Stimulated activated CD4-positive, alpha-beta T cell treated with anti-CD3 and anti-CD28 coated beads, Interleukin-15, amount 100 ng/mL, for 48 hours (primary cell): Measurements from ENCODE around the gene ACSS1.
A peak's percentile ranks its signal among the peaks of the same experiment; 100 is the strongest.

Experiments
- DNase-seq, 2 donors: peaks; one replicate each; pipeline ENCODE4 v3.0.0-alpha.2; 2020; ENCODE audit warnings: low read depth in 2 of 2

ACSS1 gene

DNA sequence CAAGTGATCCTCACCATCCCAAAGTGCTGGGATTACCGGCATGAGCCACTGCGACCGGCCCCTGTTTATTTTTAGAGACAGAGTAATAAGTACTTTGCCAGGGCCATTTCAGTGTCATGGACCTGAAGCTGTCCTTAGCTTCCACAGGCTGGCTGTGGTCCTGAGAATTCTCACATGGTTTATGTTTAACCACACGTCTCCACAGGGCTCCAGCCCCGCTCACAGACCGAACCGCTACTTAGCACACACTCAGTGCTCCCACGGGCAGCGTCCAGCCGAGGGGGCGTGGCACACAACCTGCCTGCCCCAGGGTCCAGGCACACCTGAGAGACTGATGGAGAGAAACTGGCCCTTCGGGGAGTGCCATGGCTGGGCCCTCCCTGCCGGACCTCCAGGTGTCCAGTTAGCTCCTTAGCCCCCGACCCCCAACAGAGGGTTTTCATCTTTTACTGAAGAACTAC, 11.7 kb downstream of the ACSS1 start:
- DNase-seq = no peak

GRCh38 chr20:25045343-25045712, 12.6 kb downstream of the ACSS1 start:
- no peak for DNase-seq

DNA sequence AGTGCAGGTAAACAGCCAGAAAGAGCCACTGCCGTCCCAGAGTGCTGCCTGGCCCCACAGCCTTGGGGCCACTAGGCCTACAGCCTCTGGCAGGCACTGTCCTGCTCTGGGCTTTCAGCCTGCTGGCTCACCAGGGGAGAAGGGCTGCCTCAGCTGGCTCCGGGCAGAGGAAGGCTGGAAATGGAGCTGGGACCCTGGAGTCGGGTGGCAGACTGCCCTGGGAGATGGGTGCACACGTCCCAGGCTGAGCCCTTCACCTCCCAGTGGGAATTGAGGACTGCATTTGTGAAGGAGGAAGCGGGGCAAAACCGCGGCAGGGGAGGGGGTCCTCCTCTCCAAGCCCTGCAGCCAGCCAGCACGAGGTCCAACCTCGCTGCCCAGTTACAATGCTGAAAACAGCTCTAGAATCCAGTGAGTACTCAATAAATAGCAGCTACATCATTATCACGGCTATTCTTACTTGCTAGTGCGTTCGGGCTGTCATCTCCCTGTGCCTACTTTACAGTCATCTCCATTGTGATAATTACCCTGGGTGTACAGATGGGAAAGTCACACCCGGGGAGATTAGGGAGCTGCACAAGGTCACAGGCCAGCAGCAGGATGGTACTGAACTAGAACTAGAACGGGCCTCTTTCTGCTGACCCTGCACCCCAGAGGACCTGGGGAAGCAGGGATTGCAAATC, 13.1 kb downstream of the ACSS1 start:
- no peak for DNase-seq

DNA sequence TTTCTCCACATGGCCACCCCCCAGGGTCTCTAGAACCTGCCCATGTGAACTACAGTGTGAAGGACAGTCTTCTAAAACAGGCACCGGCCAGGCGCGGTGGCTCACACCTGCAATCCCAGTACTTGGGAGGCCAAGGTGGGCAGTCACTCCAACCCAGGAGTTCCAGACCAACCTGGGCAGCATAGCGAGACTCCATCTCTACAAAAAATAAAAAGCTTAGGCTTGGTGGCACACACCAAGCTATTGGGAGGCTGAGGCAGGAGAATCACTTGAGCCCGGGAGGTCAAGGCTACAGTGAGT, 13.7 kb downstream of the ACSS1 start:
- no peak for DNase-seq

DNA sequence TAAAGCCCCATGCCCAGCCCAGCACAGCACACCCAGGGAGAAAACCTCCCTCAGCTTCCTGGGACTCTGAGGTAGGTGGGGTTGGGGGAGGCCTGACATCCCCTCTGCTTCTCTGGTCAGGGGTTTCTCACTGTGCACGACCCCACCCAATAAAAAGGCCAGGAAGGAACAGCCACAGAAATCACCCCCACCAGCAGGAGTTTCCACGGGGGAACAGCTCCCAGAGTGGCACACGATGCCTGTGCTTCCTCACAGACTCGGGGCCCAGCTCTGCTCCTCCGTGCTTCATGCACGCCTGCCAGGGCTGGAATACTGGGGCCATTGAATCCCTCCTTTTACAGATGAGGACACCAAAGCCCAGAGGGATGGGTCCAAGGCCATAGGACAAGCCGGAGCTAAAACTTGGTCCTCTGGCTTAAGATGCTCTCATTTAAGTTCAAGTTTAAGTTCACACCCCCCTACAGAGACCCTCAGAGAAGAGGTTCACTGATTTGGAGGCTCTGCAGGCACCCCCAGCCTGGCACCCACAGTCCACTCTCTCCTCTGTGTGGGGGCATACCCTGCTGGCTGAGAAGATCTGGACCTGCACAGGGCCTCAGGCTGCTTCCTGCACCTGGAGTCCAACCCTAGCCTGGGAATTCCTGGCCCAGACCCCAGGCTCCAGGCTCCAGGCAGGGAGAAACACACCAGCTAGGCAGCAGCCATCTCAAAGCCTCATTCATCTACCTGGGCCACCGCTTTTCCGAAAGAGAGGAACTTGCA, 14.3 kb downstream of the ACSS1 start:
- no peak for DNase-seq

DNA sequence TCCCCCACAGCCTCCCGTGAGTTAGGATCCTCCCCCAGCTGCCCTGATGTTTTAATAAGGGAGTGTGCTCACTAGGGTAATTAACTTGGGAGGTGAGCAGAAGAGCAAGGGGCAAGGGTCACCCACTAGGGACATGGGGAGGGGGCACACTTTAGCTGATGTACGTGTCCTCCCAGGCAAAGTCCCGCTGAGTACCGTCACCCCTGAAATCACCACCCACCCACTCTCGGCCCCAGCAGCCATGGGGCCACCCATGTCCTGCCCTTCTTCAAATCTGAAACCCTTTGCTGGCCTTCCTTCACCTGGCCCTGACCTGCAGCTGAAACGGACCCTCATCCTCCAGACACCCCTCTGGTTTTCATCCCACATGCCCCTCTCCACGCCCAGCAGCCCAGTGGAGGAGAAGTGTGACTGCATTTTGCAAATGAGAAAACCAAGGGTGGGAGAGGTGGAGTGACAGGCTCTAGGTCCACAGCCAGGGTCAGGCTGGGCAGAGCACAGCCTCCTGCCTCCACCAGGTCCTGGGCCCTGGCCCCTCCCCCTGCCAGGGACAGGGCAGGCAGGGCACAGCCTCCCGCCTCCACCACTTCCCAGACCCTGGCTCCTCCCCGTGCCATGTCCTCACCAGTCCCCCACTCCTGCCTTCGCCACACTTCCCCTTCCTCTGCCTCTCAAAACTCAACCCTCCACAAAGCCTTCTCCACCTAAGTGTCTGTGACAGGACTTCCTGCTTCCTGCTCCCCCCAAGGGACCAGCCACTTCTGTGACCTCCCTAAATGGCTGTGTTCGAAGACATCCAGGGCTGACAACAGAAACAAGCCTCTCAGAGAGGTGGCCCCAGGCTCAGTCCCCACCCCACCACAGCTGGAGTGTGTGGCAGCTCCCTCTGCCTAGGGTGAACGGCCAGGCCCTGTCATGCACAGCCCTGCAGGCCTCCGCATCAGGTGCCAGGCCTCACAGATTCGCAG, 15.1 kb downstream of the ACSS1 start:
- DNase-seq = peak in 1 of 2 donors; percentile 13

DNA sequence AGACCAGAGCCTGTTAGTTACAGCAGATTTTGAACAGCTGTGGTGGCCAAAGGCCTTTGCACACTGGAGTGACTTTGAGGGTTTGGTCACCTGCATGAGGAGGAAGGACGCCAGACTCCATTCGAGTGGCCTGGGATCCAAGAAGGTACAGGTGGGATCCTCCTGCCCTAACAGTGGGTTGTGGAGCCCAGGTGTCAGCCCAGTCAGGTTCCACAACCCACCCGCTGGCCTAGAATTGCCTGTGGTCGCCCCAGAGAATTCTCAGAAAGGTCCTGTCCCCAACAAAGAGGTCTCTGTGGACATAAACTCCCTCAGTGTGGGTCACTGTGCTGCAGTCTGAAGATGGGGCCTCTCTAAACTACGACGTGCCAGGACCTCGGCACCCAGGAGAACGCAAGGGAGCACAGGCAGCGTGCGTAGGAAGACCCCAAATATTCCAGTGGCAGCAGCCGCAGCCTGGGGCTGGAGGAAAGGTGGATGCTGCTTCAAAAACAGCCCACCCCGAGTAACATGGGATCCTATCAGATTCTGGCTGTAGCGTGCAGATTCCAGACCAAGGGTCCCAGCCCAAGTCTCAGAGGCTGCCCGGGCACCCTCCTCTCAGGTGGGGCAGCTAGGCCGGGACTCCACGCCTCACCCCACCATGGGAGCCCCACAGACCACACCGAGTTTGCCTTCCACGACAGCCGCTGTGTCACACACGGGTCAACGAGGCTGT, 16.0 kb downstream of the ACSS1 start:
- no peak for DNase-seq

DNA sequence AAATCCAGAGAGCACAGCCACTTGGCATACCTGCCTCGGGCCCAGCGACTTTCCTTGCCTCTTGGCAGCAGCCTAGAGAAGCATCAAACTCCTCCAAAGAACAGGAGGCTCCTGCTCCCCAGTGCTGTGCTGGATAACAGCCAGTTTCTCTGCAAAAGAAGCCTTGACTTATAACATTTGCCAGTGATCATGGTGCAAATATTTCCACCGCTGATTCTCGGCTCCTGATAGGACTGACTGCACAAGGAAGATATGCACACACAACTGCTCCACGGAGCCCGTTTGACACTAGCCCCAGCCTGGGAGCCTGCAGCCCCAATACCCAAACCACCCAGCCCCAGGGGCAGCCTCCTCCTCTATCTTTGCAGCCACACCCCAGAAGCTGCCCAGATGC, 17.5 kb downstream of the ACSS1 start:
- no peak for DNase-seq

DNA sequence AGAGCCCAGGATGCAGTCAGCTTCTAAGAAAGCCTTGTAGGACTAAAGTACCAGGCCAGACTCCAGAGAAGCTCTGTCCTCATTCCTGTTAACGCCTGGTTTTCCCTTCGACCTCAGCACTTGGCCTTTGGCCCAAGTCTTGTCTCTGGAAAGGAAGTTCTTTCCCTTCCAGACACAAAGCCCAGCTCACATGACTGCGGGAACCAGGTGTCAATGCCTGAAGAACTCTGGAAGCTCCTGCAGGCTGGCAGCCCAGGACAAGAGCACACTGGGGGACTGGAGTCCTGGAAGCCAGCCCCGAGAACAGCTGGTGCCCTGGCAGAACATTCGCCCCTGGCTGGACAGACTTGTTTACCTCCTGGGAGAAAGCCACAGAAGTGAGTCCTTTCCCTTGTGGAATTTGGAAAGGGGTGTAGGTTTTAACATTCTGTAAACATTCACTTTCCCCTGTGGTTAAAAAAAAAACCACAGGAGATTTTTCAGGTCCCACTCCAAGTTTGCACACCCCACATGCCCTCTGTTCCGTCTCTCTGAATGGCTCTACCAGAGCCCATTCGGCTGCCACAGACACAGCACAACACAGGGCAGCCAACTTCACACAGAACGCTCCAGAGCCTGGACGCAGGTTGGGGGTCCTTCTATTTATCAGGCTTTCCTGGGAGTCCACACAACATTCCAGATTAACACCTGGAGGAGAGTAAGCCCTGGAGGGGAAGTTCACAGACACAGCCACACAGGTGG, 18.1 kb downstream of the ACSS1 start:
- DNase-seq = no peak

DNA sequence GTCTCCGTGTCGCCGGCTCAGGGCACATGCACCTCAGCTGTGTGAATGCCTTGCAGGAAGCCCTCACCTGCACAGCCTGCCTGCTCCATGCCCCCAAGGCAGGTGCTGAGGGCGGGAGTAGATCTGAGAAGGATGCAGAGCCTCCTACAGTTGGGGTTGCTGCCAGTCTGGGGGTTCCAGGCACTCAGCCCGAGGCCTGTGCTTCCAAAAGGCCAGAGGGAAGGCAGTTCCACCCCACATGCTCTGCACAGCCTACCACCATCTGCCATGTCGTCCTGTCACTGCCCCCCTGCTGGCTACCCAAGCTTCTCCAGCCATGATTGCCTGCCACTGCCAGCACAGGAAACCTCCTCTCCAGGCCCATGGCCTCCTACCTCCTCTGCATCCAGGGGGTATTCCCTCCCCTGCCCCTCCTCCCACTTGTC, 19.3 kb downstream of the ACSS1 start:
- DNase-seq = no peak

DNA sequence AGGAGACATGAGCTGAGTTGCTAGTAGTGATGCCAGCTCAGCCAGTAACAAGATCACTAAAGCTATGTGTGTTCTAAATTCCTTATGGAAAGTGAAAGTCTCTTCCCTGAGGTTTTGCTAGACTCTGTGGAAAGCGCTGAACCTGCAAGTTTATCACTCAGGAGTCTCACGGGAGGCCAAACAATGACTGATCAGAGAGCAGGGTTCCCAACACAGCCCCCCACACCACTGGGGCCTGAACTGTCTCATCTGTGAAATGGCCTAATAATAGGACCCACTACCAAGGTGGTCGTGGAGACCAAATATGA, 19.9 kb downstream of the ACSS1 start:
- DNase-seq = no peak

DNA sequence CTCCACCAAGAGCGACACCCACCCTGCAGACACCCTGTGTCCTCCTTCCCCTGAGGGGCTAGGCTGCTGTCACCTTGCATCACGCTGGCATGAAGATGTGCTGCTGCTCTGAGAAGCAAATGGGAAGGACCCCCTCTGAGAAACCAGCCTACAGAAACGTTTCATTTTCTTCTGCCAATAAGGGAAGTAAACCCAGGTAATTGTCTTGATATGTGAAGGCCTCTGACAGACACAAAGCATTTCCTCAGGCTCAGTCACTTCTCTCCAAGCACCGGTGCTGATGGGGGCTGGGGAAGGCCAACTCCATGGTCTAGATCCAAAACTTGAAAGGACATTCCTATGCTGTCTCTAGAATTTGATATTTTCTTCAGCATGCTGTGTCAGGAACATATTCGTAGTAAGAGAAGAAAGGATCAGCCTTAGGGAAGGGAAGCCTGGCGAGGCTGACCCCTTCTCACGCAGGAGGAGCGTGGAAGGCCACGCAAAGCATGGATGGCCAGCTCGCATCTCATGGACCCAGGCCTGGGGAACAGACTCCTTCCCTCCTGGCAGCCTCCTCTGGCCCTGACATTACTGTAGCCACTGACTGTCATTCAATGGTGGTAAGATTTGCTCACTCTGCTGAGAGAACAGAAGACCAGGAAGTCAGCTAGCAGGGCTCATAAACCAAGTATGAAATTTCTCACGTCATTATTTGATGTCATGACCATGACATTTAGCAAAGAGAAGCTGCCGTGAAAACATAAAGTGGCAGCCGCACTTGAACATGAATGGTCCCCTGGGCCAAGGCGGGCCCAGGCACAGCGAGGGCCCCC, 20.4 kb downstream of the ACSS1 start:
- no peak for DNase-seq

- DNase-seq = no peak
Observed at GRCh38 chr20:25036331-25036936, 21.5 kb downstream of the ACSS1 start.

DNA sequence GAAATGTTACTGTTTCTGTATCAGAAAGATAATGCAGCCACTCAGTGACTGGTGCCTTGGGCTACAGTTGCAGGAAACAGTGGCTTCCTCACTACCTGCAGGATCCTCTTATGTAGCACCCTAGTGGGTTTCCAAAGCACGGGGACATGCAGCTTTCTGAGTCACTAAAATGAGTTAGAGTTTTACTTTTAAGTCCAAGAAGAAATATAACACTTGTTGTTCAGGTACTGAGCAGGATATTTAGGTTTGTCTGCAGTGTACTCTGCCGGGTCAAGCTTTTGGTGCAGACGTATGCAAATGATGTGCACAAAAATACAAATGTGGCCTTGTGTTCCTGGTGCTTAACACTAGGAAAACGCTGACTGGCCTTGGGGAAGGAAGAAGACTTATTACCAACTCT, 22.0 kb downstream of the ACSS1 start:
- DNase-seq = no peak

- no peak for DNase-seq
Observed at GRCh38 chr20:25033924-25034300, 24.0 kb downstream of the ACSS1 start.

DNA sequence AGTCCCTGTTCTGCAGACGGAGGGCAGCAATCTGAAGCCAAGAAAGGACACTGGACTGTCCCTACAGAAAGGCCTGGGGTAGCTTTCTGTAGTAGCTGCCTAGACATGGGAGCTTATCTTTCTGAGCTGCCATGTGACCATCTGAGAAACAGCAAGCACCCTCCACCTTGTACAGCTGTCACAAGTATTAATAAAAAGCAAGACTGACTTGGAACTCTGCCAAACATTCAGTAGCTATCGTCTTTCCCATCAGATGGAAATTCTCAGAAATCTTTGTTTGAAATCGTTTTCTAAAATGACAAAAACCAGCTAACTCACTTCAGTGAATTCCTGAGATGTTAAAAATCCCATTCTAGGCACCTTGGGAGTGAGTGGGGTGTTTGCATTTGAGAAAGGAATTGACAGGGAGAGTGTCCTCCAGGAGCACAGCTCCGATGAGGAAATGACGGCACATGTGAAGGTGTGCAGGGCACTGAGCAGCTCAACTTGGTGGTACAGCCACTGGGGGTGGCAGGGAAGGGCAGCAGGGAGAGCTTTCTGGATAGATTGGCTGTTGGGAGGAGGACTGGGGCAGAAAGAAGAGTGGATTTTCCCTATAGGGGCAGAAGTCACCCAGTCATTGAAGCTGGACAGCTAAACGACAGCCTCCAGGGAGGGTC, 24.5 kb downstream of the ACSS1 start:
- DNase-seq = no peak

- no peak for DNase-seq
Observed at GRCh38 chr20:25032478-25033264, 25.3 kb downstream of the ACSS1 start.

DNA sequence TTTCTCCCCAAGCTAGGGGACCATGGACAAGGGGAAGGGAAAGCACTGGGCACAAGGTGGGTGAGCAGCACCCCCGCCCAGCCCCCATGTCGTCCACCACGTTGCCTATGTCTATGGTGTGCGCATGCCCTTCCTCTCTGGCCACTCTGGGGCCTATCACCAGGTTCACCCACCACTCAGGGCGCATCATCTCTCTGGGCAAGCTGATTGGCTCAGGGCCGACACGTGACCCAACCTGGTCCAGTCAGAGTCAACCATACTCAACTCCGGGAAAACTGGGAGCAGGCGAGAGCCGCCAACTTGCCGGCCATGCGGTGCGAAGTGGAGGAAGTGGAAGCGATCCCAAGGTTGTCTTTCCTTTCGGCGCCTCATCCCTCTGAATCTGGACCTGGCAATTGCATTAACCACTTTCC, 25.9 kb downstream of the ACSS1 start:
- DNase-seq = no peak

DNA sequence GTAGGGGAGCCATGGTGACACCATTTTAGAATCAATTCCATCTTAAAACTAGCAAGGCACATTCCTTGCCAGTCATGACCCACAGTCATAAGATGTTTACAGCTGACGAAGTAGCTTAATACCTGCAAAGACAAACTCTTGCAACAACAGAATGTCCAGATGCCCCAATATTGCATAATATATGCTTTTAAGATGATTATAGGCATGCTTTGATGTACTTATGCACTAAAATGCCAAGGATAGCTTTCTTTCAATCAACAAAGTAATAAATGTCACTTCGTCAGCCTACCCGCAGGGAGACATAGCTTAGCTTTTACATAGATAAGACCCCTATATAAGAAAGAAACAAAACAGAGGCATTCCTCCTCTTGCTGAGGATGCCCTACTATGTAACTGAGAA, 26.7 kb downstream of the ACSS1 start:
- DNase-seq = no peak
